Mammary epithelial cell (primary cell): ENCODE results near the gene KIAA1755.

Experiments
- CTCF ChIP-seq, 2 donors: IDR thresholded peaks in 1 of 2; conservative IDR thresholded peaks in 1 of 2; 2 replicates each; pipeline ENCODE4 v1.5.1; 2011 to 2012; ENCODE audit warnings: inconsistent platforms in 2 of 2, low read length in 2 of 2, mild to moderate bottlenecking in 2 of 2, control low read depth in 1 of 2, low read depth in 1 of 2; ENCODE audit not compliant: insufficient read depth in 1 of 2; ENCODE audit errors: extremely low read depth in 1 of 2
- EZH2 ChIP-seq: IDR thresholded peaks from 2 replicates; pipeline ENCODE4 v1.6.1; 2012; ENCODE audit warnings: low read length, inconsistent platforms, borderline replicate concordance

DNA sequence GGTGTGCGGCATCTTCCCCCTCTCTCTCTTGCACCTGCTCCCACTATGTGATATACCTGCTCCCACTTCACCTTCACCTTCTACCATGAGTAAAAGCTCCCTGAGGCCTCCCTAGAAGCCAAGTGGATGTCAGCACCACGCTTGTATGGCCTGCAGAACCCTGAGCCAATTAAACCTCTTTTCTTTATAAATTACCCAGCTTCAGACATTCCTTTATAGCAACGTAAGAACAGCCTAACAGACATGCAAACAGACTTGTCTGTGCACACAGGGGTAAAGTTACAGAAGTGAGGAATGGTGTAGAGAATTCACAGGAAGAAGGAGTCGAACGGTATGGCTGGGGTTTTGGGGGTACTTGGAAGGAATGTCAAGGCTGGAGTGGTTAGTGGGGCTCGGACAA lies 80.7 kb downstream of the KIAA1755 start:
- no peak for TF ChIP-seq CTCF (conservative IDR thresholded peaks at IDR 0.05 in 1 of 2, IDR thresholded peaks at IDR 0.05 in 1 of 2; ENCODE audit: extremely low read depth in 1 of 2, insufficient read depth in 1 of 2, low read depth in 1 of 2, low read length in 2 of 2)
- TF ChIP-seq EZH2 = no peak
